ENCODE data around the gene IL17A. TPM values are rescaled to one million over a fixed set of nuclear protein-coding genes. Genes with fewer than 3 reads are reported as not detected.

The IL17A gene
- total RNA-seq, 4 donors from 2014 or later: not detected

DNA sequence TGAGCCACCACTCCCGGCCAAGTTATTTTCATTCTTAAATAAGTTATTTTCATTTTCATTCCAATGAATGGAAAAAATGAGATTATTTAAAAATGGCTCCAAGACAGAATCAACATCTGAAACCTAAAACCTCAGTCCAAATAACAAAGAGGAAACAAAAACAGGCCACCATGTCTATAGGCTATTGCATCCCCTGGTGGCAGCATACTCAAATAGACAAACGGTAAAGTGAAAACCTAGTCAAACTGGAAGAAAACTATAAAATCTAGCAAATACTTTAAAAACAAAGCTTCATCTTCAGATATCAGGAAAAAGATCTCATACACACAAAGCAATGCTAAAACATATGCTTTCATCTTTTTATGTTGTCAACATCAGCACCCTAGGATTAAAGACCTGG is 20.9 kb downstream of the IL17A start:
- H3K9me3 ChIP-seq: no peaks in the 10 kb centered on the region
- no peaks in the 10 kb centered on the region for H3K27me3 ChIP-seq
- no peak for DNase-seq
- intact Hi-C loops (cut with DNase I): no loop called here
- no peaks in the 10 kb centered on the region for H3K4me1 ChIP-seq
- TF ChIP-seq POLR2A (IDR thresholded peaks at IDR 0.05): no peak
- TF ChIP-seq, protein P1, sequence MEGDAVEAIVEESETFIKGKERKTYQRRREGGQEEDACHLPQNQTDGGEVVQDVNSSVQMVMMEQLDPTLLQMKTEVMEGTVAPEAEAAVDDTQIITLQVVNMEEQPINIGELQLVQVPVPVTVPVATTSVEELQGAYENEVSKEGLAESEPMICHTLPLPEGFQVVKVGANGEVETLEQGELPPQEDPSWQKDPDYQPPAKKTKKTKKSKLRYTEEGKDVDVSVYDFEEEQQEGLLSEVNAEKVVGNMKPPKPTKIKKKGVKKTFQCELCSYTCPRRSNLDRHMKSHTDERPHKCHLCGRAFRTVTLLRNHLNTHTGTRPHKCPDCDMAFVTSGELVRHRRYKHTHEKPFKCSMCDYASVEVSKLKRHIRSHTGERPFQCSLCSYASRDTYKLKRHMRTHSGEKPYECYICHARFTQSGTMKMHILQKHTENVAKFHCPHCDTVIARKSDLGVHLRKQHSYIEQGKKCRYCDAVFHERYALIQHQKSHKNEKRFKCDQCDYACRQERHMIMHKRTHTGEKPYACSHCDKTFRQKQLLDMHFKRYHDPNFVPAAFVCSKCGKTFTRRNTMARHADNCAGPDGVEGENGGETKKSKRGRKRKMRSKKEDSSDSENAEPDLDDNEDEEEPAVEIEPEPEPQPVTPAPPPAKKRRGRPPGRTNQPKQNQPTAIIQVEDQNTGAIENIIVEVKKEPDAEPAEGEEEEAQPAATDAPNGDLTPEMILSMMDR (IDR thresholded peaks at IDR 0.05): no peak
- WGBS, 2 donors: 87 to 96% methylated on average over 2 of the region's 2 CpGs
- H3K4me3 ChIP-seq: no peak overlapping the region
- H3K27ac ChIP-seq: no peak overlapping the region
- H3K36me3 ChIP-seq: no peaks in the 10 kb centered on the region

DNA sequence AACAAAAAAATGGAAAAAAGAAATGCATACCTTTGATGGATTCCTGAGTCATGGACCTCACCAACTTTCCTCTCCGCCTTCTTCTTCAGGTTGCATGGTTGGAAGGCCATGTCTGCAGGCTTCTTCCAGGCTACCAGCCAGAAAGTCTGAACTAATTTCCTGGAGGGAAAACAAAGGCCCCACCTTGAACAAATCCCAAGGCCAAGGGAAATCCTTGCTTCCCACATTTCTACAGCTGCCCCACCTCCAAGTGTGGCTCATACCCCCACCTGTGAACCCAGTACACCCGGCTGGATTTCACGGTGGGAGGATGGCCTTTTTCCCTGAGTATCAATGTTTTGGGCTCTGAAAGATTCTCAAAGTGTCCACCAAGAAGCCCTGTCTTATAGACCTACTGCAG is 22.4 kb downstream of the IL17A start:
- peak overlapping the region in 1 of 4 donors; percentile 9 for H3K27ac ChIP-seq
- no peaks in the 10 kb centered on the region for H3K9me3 ChIP-seq
- H3K4me3 ChIP-seq: no peak overlapping the region
- DNase-seq: no peak
- TF ChIP-seq POLR2A (IDR thresholded peaks at IDR 0.05): no peak
- TF ChIP-seq, protein P1 (IDR thresholded peaks at IDR 0.05): no peak
- no peaks in the 10 kb centered on the region for H3K4me1 ChIP-seq
- intact Hi-C loops (cut with DNase I): no loop called here
- 65 to 72% methylated on average over 3 of the region's 3 CpGs for WGBS, 2 donors
- no peaks in the 10 kb centered on the region for H3K36me3 ChIP-seq
- H3K27me3 ChIP-seq: no peaks in the 10 kb centered on the region

DNA sequence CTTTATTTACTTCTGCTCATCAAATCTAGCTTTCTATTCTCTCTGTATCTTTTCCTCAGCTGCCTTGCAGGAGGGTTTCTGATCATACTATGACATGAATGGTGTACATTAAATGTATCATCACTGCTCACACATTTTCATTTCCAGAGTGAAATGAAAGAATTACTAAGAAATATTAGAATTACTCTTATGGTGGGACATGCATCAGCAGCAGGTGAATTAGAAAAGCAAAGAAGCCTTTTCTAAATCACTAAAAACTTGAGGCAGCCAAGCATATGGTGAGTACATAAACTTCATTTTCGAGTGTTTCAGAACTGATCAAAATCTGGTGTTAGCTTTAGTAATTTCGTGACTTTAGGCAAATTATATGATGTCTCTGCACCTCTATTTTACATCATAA is 23.6 kb downstream of the IL17A start:
- no peaks in the 10 kb centered on the region for H3K4me1 ChIP-seq
- H3K27ac ChIP-seq: no peak overlapping the region
- intact Hi-C loops (cut with DNase I): no loop called here
- H3K36me3 ChIP-seq: no peaks in the 10 kb centered on the region
- no peaks in the 10 kb centered on the region for H3K27me3 ChIP-seq
- no peak overlapping the region for H3K4me3 ChIP-seq
- 29 to 50% methylated on average over 2 of the region's 2 CpGs for WGBS, 2 donors
- TF ChIP-seq, protein P1 (IDR thresholded peaks at IDR 0.05): no peak
- TF ChIP-seq POLR2A (IDR thresholded peaks at IDR 0.05): no peak
- DNase-seq: no peak
- H3K9me3 ChIP-seq: no peaks in the 10 kb centered on the region

DNA sequence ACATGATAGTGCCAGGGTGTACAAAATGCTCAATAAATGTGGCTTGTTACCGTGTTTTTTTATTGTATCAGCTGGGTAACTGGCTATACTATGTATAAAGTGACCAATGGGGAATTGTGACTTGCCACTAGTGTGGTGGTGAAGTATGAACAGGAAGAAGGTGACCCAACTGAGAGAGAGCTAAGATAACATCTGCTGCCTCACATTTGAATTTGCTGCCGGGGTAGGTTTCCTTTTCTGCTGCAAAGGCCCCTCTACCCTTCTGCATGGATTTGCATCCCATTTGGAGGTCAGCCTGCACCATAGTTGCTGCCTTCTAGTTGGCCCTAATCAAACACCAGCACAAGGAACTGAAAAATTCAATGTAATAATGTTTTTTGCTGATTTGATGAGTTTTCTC is 24.1 kb downstream of the IL17A start:
- no peaks in the 10 kb centered on the region for H3K27me3 ChIP-seq
- no peak overlapping the region for H3K27ac ChIP-seq
- no peak overlapping the region for H3K4me3 ChIP-seq
- no peaks in the 10 kb centered on the region for H3K9me3 ChIP-seq
- TF ChIP-seq POLR2A (IDR thresholded peaks at IDR 0.05): no peak
- TF ChIP-seq, protein P1 (IDR thresholded peaks at IDR 0.05): no peak
- no peaks in the 10 kb centered on the region for H3K36me3 ChIP-seq
- H3K4me1 ChIP-seq: no peaks in the 10 kb centered on the region
- DNase-seq: no peak
- intact Hi-C loops (cut with DNase I): no loop called here
- 49 to 63% methylated on average over 2 of the region's 2 CpGs for WGBS, 2 donors

DNA sequence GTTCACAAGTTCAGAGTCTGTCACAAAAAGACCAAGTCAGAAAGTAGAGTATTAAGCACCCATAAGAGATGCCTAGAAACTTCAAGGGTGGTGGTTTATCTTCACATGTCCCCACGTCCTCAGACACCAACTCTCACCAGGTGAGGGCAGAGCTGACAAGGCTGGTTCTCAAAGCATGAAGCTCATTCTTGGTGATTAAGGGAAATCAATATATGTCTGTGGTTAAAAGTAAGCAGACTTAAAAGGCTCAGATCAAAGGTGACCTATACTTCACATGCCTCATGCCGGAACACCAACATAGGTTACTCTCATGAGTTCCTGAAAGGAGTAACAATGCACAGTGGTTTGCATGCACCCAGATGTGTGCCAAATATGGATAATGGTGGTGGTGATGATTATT is 27.0 kb downstream of the IL17A start:
- intact Hi-C loops (cut with DNase I): no loop called here
- DNase-seq: no peak
- no peaks in the 10 kb centered on the region for H3K9me3 ChIP-seq
- H3K27me3 ChIP-seq: no peaks in the 10 kb centered on the region
- no peaks in the 10 kb centered on the region for H3K4me1 ChIP-seq
- no peaks in the 10 kb centered on the region for H3K36me3 ChIP-seq
- no peak overlapping the region for H3K27ac ChIP-seq
- no peak overlapping the region for H3K4me3 ChIP-seq
- TF ChIP-seq, protein P1 (IDR thresholded peaks at IDR 0.05): no peak
- no peak for TF ChIP-seq POLR2A (IDR thresholded peaks at IDR 0.05)
- 48 to 67% methylated on average over 2 of the region's 2 CpGs for WGBS, 2 donors
